HUDEP-2 (cell line): Measurements from ENCODE around the gene STMP1.
"Not testable (repeated sequence)": the region's sequence is repeated elsewhere in the genome, so short reads cannot be mapped to it uniquely, and the experiment has no call there.

Experiments
- DNase-seq, 76 experiments: peaks; one replicate each; lab custom pipeline; 2025; ENCODE audit not compliant: unreplicated experiment in 76 of 76; lab: John Stamatoyannopoulos, UW

The STMP1 gene

DNA sequence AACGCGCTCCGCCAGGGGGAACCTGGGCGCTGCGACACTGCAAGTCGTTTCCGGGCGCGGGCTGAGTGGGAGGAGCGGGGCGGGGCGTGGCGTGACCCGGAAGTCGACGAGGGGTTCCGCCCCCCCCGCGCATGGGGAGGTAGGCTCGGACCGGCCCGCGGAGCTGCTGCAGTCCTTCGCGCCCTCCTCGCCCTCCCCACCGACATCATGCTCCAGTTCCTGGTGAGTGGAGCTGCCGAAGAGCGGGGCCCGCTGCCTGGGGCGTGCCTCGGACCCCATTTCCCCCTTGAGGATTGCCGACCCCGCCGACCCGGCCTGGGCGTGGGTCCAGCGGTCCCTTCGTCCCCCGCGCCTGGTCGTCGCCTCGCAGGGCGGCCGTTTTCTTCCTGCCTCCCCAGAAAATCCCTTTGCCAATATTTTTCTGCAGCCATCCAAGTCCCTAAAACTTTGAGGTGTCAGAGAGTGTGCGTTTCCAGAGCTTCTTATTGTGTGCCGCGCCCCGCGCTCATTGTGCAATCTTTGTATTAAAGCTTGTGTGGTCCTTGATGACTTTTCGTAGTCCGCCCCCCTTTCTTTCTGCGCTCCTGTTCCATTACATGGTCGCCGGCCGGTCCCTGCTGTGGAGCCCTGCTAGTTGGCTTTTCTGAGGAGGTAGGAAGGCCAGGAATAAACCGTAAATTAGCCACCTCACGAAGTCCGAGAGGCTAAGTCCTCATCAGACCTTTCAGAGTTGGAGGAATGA is at the start of gene STMP1:
Gene STMP1, plus strand, starts transcription at position 142 of the 742 bp plus-strand sequence.
- peak; percentile 30 to 98 (median 91) for DNase-seq

DNA sequence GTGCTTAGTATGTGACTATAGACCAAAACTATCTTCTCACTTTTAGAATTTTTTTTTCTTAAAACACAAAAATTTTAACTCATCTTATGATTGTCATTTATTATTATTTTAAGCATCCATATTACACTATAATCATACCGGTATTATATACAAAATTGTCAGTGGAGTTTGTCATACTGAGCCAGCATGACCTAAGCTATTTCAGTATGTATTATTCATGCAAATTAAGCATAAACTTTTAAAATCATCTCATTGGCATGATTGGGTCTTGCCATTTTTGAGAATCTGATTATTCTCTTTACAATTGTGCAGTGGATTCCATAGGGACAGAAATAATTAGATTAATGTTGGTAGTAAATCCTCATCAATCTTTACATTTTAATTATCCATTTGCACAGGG is 46.2 kb upstream of the STMP1 start:
- DNase-seq, result no peak

DNA sequence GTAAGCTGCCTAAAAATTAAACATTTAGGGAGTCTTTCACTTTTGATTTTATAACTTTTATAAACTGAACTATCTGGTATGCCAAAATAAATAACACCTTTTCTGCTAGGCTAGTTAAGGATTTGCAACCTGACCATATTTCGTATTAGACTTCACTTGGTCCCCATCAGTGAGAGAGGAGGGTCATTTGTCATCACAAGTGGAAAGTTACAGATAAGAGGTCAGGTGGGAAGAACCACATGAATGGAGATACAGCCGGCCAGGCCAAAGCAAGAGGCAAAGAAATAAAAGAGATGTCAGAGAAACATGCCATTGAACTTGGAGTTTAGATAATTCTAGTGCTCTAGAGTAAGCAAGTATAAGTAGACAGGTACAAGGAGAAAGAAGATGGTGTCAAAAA is 44.5 kb upstream of the STMP1 start:
- DNase-seq, result no peak

DNA sequence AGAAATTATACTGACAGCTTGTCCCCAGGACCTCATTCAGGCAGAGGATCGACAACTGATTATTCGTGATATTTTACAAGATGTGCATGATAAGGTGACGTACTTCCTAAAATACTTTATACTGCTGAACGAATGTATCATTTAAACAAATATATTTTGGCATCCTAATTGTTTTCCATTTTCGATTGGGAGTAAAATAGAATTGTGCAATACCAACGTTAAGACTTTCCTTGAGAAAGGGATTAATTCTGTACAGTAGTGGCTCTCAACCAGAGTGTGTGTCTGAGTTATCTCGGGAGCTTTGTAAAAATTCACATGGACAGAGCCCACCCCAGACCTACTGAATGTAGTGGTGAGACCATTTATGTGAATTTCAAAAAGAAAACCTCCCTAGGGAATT is 43.8 kb upstream of the STMP1 start:
- no peak for DNase-seq

DNA sequence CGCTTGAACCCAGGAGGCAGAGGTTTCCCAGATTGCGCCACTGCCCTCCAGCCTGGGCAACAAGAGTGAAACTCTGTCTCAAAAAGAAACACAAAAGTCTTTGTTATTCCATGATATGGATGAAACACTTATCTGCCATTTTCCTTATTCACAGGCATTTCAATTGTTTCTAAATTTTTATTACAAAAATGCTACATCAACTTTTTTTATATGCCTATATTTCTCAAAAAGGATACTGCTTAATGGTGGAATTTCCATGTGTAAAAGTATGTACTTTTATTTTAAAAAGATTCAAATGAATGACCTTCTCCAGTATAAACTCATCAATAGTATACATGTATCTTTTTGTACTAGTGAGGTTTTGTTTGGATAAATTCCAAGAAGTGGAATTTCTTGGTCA is 41.9 kb upstream of the STMP1 start:
- no peak for DNase-seq

DNA sequence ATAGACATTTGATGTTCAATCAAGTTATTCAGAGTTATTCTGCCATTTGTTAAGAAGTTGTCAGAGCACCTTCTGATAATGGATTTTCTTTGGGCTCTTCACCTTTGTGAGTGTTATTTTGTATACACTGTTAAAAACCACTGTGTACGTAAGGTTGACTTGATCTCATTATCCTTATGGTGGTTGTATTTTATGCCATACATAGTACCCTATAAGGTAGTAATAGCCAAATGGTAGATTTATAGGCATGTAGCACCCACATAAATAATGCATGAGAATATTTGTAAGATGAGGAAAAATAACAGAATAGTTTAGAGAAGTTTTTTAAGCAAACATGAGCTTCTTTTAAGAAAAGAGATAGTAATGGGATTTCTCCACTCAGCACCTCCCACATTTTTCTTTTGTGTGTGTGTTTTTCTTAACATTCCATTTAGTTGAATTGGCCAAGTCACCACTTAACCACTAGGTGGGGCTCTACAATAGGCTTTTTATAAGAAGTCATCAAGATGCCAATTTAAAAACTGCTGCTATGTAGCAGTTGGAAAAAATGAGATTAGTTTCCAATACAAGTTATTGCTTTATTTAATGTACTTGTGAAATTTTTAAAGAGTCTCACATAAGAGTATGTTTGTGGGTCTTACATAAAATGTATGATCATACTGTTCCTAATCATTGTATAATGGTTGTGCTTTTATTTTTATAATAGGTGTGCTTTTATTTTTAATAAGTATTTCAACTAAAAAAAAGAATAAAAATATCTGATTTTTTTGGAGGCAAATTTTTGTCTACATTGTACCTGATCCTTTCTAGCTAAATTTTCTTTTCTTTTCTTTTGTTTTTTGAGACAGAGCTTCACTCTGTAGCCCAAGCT is 41.1 kb upstream of the STMP1 start:
- peak in 32 of 76 experiments; percentile 2 to 59 (median 34) for DNase-seq

DNA sequence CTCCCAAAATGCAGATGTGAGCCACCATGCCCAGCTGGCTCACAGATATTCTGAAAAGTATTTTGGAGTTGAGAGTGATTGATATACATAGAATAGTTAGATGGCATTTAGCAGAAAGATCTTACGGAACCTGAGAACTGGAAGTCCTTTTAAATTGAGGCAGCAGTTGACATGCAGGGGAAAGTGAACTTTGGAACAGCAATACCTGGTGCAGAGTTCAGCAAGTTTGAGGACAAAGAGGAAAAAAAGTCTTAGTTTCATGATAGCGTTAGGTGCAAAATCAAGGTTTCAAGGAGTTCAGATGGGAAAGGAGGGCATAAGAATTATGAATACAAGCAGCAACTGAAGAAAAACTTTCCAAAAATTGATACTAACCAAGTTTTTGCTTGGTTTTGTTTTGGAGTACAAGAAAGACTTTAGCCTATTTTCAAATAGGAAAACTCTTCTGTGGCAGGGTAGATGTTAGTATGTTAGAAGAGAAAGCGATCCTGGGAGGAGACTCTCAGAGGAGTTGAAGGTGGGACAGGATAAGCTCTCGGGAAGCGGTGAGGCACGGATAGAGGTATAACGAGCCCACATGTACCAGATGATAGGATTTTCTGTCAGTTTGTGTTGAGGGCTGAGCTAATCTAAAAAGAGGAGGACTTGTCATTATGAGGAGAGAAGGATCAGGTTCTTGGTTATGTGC is 28.0 kb upstream of the STMP1 start:
- DNase-seq, result no peak

DNA sequence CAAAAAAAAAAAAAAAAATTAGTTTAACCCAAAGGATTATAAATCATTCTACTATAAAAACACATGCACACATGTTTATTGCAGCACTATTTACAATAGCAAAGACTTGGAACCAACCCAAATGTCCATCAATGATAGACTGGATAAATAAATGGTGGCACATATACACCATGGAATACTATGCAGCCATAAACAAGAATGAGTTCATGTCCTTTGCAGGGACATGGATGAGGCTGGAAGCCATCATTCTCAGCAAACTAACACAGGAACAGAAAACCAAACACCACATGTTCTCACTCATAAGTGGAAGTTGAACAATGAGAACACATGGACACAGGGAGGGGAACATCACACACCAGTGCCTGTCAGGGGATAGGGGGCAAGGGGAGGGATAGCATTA is 22.6 kb upstream of the STMP1 start:
- not testable (repeated sequence) for DNase-seq

DNA sequence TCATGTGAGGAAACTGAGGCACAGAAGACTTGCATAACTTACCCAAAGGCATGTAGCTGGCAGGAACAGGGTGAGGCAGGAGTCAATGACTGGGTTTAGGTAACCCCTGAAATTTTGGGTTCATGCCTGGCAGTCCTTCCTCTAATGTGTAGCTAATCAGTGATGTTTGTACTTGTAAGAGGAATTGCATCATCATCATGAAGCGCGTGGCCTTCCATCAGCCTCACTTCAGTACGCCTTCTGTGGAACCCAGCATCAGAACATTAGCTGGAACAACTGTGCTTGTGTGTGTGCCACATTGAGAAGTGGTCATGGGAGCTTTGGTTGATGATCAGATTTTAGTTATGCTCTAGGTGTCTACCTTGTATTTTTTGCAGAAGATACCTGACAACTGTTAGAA is 18.2 kb upstream of the STMP1 start:
- no peak for DNase-seq

DNA sequence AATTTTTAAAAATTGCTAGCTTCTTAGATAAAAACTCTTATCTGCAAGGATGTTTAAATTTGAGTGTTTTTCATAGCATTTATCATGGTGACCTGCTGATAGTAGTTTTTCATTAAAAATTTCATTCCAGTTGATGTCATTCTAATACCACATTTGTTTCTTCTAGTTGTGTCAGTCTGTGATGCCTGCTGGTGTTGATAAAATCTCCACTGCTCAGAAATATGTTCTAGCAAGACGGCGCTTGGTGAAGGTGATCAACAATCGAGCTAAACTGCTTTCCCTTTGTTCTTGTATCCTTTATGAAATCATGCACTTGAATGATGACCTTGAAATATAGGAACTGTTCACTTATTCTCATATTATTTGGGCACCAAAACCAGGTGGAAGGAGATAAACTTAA is 17.6 kb upstream of the STMP1 start:
- DNase-seq, result no peak

DNA sequence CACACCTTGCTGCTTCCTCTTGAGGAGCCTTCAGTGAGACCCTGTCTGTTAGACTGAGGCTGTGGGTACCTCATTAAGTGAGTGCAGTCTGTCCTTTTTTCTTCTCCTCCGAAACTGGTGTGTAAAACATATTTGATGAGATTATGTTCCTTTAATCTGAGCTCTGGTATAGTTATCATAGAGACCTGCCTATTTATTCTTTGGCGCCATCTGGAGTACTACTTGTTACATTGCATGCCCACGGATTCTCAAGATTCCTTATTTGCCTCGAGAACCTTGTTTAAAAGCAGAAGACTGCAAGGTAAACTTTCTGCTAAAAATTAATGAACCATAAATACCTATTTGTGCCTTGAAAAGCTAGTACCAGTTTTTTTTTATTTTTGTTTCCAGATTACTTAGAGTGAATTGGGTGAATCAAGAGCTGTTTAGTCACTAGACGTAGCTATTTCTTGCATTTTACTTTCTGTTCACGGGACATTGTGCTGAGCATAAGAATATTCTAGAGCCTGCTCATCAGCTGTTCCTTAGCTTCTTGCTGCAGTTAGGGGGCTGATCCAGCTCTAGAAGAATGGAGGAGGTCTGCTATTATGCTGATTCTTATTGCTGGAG is 16.9 kb upstream of the STMP1 start:
- DNase-seq, result peak in 16 of 76 experiments; percentile 7 to 43 (median 23)

DNA sequence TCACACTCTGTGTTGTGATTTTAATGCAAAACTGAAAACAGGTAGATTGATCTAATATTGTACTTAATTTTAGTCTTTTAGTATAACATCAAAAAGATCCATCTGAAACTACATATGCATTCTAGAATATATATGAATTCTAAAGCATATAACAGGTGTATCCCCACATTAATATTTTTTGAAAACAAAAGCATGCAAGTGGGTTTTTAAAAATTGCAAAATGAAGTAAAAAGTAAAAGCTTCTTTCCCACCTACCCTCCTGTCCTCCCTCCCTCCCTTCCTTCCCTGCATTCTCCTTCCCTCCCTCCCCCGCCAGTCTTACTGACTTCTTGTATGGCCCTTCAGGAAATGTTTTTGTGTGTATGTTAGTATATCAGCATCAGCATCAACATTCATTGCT is 14.6 kb upstream of the STMP1 start:
- no peak for DNase-seq

DNA sequence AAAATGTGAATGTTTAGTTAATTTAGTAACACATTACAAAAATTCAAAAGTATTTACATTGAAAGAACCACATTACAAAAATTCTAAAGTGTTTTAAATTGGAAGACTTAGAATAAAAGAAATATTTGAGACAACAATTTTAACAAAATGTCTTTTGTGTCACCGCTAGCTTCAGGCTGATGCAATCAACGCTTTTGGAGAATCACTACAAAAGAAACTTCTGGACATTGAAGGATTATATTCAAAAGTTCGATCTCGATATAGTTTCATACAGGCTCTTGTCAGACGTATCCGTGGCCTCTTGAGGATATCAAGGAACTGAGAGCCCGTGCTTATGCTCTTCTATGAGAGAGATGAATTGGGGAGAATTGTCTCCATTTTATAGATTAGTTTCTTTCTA is 14.1 kb upstream of the STMP1 start:
- DNase-seq, result no peak

DNA sequence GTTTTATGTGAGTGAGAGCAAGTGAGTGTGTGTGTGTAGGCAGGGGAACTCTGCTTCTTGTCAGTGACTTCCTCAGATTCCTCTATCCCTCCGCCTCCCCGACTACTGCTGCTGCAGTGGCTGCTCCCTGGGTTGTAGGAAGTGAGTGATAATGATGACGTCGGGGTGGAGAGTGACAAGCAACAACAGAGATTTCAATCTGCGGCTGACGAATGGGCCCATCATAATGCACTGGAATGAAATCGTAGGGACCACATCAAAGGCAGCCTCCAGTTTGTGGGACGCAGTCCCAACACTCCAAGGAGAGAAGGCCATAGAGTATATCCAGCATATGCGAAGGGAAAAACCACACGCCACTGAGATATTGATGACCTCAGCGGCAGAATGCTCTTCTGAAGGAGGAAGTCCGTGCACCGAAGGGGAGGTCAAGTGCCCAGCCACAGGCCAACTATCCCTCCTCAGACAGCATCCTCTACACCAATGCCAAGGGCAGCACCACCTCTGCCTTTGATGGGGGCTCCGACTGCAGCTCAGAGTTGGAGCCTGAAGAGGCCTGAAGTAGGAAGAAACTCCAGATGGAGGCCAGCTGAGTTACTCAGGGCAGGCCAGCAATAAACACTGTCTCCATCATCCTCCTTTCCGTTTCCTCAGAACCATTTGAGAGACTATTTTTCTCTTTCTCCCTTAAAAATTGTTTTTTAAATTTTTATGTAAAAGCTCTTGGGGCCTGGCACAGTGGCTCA is 11.3 kb upstream of the STMP1 start:
- no peak for DNase-seq

DNA sequence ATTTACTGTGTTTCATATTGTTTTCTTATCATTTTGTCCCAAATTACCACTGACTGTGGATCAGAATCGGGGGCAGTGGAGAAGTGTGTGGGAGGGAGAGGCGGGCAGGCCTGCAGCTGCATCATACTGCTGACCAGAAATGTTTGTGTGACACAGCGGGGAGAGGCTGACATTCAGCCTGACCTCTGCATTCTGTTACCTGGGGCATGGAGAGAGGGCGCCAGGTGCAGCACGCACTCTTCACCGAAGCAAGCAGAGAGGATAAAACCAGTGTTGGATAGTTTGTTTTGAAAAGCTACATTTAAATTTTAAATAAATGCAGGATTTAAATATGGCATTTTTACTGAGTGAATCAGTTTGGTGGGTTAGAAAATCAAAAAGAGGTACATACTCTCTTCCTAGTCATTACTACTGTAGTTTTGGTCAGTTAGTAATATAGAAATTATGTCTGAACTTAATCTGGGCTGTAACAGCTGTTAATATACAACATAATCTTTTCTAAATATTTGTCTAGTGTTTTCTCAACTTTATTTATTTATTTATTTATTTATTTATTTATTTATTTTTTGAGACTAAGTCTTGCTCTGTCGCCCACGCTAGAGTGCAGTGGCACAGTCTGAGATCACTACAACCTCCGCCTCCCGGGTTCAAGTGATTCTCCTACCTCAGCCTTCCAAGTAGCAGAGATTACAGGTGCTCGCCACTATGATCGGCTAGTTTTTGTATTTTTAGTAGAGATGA is 8.8 kb upstream of the STMP1 start:
- DNase-seq, result peak in 1 of 76 experiments; percentile 14

DNA sequence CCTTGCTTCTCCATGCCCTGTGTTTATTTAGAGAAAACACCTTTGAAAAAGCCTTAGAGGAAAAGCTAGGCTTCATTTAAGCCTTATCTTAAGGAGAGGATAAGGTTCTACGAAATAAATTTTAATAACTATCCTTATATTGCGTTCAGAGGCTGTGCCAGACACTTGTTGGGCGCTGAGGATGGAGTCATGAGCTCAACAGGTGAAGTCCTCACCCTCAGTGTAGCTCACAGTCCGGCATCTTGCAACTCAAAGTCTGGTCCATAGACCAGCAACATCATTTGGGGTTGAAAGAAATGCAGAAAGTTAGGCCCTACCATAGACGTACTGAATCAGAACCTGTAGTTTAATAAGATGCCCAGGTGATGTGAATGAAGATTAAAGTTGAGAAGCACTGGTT is 3.8 kb upstream of the STMP1 start:
- DNase-seq, result no peak

DNA sequence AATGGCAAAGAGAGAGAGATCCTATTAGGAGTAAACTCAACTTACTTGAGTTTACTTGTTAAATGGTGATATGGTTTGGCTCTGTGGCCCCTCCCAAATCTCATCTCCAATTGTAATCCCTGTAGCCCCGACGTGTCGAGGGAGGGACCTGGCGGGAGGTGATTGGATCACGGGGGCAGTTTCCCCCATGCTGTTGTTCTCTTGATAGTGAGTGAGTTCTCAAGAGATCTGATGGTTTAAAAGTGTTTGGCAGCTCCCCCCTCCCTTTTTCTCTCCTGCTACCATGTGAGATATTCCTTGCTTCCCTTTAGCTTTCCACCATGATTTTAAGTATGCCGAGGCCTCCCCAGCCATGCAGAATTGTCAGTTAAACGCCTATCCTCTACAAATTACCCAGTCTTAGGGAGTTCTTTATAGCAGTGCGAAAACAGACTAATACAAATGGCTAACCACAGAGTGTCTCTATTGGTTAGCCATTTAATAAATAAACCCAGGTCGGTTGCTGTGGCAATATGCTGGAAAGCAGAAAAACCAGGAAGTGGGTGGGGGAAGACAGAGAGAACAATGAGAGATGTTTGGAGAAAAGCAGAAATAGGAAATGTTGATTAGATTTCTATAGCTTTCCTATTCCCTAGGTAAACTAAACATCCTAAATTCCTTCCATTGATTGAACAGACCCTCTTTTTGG is 3.0 kb upstream of the STMP1 start:
- DNase-seq, result no peak

DNA sequence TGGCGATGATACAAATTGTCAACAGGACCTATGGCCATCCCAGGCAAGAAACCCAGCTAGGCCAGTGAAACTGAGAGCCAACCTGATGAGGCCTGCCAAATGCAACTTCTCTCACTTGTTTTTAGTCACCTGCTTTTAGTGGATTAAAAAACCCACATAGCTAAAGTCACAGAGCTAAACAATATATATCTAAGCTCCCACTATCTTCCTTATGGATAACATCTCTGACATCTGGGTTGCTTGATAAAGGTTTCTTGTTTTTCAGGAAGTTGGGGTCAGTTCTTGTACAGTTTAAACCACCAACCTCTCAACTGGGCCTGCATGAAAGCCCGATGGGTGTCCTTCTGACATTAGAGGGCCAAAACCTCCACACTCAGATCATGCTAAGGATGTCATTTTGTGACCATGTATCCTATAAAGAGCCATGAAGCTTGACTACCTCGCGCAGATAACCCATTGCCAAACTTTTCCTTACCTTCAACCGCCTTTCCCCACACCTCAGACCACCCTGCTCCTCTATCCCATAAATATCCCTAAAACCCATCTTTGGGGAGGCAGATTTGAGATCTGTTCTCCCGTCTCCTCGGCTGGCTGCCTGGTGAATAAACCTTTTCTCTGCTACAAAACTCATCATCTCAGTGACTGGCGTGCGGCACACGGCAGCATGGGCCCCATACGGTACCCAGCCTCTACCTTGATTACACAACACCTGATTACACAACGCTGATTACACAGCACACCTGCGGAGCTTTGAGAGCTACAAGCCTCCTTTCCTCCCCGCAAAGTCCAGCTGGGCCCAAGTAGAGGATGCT is 797 bp upstream of the STMP1 start:
- peak in 29 of 76 experiments; percentile 5 to 68 (median 27) for DNase-seq

DNA sequence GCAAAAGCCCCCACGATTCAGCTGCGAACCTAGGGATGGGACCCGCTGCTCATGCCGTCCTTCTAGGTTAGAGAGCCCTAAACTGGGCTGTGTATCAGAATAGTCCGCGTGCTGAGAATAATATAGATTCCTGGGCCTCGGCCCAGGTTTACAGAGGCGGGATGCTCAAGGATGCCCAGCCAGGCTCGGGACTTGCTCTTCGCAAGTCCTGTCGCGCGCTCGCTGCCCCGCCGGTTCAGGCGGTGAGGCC is 266 bp upstream of the STMP1 start:
- no peak for DNase-seq
